HAP-1 (cell line): ENCODE data around the gene CCDC69.
A peak's percentile ranks its signal among the peaks of the same experiment; 100 is the strongest.
"Not testable (repeated sequence)": the region's sequence is repeated elsewhere in the genome, so short reads cannot be mapped to it uniquely, and the experiment has no call there.

Experiments used
- DNase-seq, 2 experiments: peaks; one replicate each; pipeline ENCODE4 v3.0.0-alpha.2; 2016 to 2020; ENCODE audit warnings: low spot score in 2 of 2
- H3K27me3 ChIP-seq: fragments of 250-450 bp; sonication (Bioruptor Pico); 2 replicates; pipeline ENCODE4 v1.5.1; 2020; ENCODE audit warnings: low read depth, mild to moderate bottlenecking, moderate library complexity
- H3K36me3 ChIP-seq: fragments of 250-450 bp; sonication (Bioruptor Pico); replicated peaks from 2 replicates; pipeline ENCODE4 v1.5.1; 2020; ENCODE audit warnings: mild to moderate bottlenecking
- H3K4me1 ChIP-seq: fragments of 250-450 bp; sonication (Bioruptor Pico); 2 replicates; pipeline ENCODE4 v1.5.1; 2020; ENCODE audit warnings: mild to moderate bottlenecking
- H3K4me3 ChIP-seq: fragments of 250-450 bp; sonication (Bioruptor Pico); 2 replicates; pipeline ENCODE4 v1.5.1; 2020; ENCODE audit warnings: mild to moderate bottlenecking, moderate library complexity
- H3K9me3 ChIP-seq: fragments of 250-450 bp; sonication (Bioruptor Pico); 2 replicates; pipeline ENCODE4 v1.5.1; 2020; ENCODE audit warnings: mild to moderate bottlenecking, moderate library complexity
- in situ Hi-C: fragments of 300-500 bp; cut with MboI; formaldehyde crosslinking; loops from 3 replicates; pipeline ENCODE4 v1.14.3; 2020; ENCODE audit warnings: low sequenced_read_pairs, inconsistent platforms, mixed read lengths

CCDC69 gene

DNA sequence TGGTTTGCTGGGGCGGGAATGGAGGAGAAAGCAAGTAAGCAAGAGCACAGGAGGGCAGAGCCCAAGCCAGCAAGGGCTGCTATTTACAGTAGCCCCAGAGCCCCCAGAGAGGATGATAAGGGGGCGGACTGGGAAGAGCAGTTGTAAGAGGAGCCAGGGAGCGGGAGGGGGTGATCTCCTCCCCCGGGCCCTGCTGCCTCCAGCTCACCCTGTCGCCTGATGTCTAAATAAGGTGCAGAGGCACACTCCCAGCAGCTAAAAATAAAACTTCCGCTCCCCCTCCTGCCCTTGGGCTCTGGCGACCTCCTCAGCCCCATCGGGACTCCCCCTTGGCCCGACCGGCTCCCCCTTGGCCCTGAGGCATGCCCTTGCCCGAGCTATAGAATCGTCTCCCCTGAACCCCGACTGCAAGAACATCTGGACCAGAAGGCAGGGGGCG is 14.4 kb upstream of the CCDC69 start:
- Histone ChIP-seq H3K27me3 (no peaks in the 10 kb centered on the region), H3K4me1 (no peaks in the 10 kb centered on the region), H3K36me3 (no peaks in the 10 kb centered on the region), H3K4me3 (no peak overlapping the region), H3K9me3 (no peaks in the 10 kb centered on the region)
- no peak for DNase-seq
- in situ Hi-C loops = no loop called here

DNA sequence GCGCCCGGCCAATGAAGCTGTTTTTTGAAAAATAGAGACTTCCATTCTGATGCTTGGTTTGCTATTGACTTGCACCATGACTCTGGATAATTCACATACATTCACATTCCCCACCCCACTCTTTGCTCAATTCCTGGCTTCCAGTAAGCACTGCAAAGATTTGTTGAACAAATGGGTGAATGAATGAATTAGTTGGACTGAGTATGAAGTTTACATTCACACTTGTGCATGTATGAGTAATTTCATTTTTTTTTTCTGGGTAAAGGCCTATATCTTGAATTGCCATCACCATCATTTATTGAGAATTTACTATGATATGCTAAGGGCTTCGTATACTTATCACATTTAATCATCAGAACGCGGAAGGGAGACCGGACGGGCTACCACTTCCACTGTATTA is 13.8 kb upstream of the CCDC69 start:
- H3K36me3 ChIP-seq = no peaks in the 10 kb centered on the region
- H3K4me3 ChIP-seq = no peak overlapping the region
- DNase-seq = no peak
- in situ Hi-C loops = no loop called here
- H3K9me3 ChIP-seq = no peaks in the 10 kb centered on the region
- no peaks in the 10 kb centered on the region for H3K4me1 ChIP-seq
- H3K27me3 ChIP-seq = no peaks in the 10 kb centered on the region

DNA sequence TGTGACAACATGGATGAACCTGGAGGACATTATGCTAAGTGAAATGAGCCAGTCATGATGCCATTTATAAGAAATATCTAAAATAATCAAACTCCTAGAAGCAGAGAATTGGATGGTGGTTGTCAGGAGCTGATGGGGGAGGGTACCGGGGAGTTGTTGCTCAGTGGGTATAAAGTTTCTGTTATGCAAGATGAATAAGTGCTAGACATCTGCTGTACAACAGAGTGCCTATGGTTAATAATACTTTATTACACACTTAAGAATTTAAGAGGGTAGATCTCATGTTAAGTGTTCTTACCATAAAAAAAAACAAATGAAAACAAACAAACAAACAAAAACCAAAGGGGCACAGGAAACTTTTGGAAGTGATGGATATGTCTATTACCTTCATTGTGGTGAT is 13.0 kb upstream of the CCDC69 start:
- no peaks in the 10 kb centered on the region for H3K36me3 ChIP-seq
- H3K27me3 ChIP-seq = no peaks in the 10 kb centered on the region
- in situ Hi-C loops = no loop called here
- DNase-seq = no peak
- H3K4me3 ChIP-seq = no peak overlapping the region
- H3K4me1 ChIP-seq = no peaks in the 10 kb centered on the region
- no peaks in the 10 kb centered on the region for H3K9me3 ChIP-seq

DNA sequence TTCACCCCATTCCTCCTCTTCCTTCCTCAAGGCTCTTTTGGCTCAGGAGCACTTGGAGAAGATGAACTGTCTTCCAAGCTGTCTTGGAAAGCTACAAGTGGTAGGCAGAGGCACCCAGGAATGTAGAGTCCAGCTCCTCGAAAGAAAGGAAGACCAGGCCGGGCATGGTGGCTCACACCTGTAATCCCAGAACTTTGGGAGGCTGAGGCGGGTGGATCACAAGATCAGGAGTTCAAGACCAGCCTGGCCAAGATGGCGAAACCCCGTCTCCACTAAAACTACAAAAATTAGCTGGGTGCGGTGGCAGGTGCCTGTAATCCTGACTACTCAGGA is 11.3 kb upstream of the CCDC69 start:
- H3K9me3 ChIP-seq, H3K4me1 ChIP-seq, in situ Hi-C loops, DNase-seq, H3K36me3 ChIP-seq, H3K4me3 ChIP-seq, H3K27me3 ChIP-seq: not testable (repeated sequence)

DNA sequence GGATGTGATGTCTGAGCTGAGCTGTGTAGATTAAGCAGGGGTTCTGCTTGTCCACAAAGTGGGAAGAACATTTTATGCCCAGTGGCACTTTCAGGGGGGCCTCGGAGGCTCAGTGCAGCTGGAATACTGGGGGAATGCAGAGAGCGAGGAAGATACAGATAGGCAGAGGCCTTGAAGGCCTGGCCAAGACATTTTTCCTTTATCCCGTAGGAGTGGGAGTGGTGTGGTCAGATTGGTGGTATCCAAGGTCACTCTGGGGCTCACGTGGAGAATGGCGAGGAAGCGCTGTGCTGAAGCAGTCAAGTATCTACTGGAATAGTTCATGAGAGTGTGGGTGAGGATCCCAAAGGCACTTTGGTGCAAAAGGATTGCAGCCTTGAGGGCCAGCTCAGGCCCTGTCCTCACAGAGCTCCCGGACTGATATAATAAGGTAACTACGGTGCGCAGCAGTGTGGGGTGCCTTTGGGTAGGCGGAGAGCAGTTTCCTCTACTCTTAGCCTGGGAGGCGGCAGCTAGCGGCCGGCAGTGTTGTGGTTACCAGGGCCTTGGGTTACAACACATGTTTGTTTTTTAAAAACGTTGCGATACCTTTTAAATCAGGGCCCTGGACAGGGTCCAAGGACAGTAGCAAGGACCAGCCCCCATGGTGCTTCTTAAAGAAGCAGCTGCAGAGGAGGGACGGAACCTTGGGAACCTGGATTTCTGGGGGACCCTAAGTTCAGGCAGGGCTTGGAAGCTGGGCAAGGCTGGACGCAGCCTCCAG is 10.8 kb upstream of the CCDC69 start:
- Histone ChIP-seq H3K4me1 (no peaks in the 10 kb centered on the region), H3K36me3 (no peaks in the 10 kb centered on the region), H3K27me3 (no peaks in the 10 kb centered on the region; the same call in 1 of the 2 replicates), H3K4me3 (no peak overlapping the region), H3K9me3 (no peaks in the 10 kb centered on the region)
- in situ Hi-C loops = no loop called here
- no peak for DNase-seq

DNA sequence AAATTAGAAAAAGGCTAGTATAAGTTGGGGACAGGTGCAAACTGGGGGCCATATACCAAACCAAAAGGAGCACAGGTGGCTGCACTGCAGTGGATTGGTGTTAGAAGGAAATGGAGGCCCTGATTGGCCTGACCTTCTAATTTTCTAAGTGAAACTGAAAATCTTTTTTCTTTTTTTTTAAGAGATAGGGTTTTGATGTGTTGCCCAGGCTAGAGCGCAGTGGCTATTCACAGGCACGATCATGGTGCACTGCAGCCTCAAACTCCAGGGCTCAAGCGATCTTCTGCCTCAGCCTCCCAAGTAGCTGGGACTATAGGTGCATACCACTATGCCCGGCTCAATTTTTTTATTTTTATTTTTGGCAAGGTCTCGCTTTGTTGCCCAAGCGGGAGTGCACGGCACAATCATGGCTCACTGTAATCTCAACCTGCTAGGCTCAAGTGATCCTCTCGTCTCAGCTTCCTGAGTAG is 9.8 kb upstream of the CCDC69 start:
- Histone ChIP-seq H3K27me3 (no peaks in the 10 kb centered on the region; the same call in 1 of the 2 replicates), H3K9me3 (no peaks in the 10 kb centered on the region), H3K36me3 (no peaks in the 10 kb centered on the region), H3K4me3 (no peak overlapping the region), H3K4me1 (no peaks in the 10 kb centered on the region)
- in situ Hi-C loops = no loop called here
- no peak for DNase-seq

DNA sequence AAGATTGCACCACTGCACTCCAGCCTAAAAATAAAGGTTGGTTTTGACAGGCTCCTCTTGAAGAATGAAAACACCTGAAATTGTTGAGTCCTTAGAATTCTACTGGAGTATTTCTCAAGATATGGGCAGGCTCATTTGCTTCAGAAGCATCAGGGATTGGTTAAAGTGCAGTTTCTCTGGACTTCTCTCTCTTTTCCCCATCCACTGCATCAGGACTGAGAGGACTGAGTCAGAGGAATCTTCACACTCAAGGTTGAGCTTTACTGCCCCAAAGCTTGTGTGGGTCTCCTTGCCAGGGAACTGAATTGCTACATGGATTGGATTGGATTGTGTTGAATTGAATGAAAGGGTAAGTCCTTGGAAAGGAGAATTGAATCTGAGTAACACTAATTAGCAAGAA is 7.5 kb upstream of the CCDC69 start:
- no peak overlapping the region for H3K4me3 ChIP-seq
- no peaks in the 10 kb centered on the region; the same call in 1 of the 2 replicates for H3K27me3 ChIP-seq
- no peaks in the 10 kb centered on the region for H3K36me3 ChIP-seq
- in situ Hi-C loops = no loop called here
- no peaks in the 10 kb centered on the region for H3K9me3 ChIP-seq
- no peak for DNase-seq
- no peaks in the 10 kb centered on the region for H3K4me1 ChIP-seq

DNA sequence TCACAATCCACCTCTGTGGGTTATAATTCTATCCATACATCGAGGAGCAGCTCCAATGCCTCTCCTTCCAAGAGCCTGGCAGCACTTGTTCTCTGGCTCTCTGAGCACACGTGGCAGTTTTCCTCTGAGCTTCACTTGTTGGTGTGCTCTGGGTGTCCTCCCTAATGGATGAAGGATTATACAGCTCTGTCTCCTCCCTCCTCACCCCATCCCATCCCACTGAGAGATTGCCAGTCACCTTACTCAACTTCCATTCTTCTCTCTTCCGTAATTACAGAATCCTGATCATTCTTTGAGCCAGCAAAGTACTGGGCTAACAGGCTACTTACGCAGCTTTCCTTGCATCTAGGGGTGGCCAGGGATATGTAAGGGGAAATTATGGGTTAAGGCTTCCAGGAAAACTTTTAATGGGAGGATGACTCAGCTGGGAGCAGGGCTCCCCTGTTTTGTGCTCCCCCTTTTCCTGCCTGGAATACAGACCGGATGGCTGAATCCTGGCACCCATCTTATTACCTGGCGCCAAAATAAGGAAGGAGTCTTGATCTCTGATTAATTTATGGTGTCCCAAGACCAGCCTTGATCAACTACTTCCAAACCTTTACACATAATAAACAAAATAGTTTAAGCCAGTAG is 6.3 kb upstream of the CCDC69 start:
- Histone ChIP-seq H3K27me3 (no peaks in the 10 kb centered on the region; the same call in 1 of the 2 replicates), H3K9me3 (no peaks in the 10 kb centered on the region), H3K4me3 (no peak overlapping the region), H3K36me3 (no peaks in the 10 kb centered on the region), H3K4me1 (peaks cover 6% of the 10 kb centered on the region; the same call in 1 of the 2 replicates)
- in situ Hi-C loops = no loop called here
- DNase-seq = no peak

DNA sequence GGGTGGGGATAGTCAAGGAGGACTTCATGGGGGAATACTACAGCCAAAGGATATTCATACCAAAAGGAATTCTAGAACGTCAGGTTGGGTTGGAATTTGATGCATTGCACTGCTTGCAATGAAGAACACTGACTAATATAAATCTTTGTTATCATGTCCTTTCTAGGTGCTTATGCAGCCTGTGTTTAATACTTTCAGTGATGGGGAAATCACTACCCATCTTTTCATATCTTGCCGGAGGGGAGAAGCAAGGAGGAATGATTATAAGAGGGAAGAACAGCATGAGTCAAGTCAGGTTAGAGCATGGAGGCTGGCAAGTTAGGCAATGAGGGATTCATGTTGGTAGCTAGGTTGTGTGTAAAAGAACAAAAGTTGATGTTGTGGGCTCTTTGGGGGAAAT is 5.1 kb upstream of the CCDC69 start:
- in situ Hi-C loops = no loop called here
- no peaks in the 10 kb centered on the region for H3K9me3 ChIP-seq
- no peaks in the 10 kb centered on the region; the same call in 1 of the 2 replicates for H3K27me3 ChIP-seq
- no peak for DNase-seq
- peaks cover 6% of the 10 kb centered on the region; the same call in 1 of the 2 replicates for H3K4me1 ChIP-seq
- no peaks in the 10 kb centered on the region for H3K36me3 ChIP-seq
- H3K4me3 ChIP-seq = no peak overlapping the region

DNA sequence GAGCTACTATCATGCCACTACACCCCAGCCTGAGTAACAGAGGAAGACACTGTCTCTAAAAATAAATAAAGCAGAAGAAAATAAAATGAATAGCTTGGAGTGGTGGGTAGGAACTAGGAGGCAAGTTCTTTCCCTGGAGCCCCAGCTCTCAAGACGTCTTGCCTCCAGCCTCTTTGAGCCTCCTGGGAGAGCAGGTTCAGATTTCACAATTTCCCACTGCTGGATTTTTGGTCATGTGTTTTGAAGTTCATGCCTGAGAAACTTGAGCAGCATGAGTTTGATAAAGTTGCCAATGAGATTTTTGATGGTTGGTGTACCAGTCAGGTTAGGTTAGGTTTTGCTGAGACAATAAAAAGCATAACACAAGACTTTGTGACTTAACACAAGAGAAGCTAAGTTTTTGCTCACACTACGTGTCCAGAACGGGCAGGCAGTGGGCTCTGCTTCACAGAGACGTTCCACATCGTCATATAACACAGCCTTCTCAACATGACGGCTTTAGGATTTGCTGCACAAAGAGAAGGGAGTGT is 4.1 kb upstream of the CCDC69 start:
- DNase-seq = no peak
- Histone ChIP-seq H3K36me3 (no peaks in the 10 kb centered on the region), H3K4me3 (no peak overlapping the region), H3K9me3 (no peaks in the 10 kb centered on the region), H3K4me1 (peaks cover 8% of the 10 kb centered on the region), H3K27me3 (no peaks in the 10 kb centered on the region; the same call in 1 of the 2 replicates)
- in situ Hi-C loops = no loop called here

DNA sequence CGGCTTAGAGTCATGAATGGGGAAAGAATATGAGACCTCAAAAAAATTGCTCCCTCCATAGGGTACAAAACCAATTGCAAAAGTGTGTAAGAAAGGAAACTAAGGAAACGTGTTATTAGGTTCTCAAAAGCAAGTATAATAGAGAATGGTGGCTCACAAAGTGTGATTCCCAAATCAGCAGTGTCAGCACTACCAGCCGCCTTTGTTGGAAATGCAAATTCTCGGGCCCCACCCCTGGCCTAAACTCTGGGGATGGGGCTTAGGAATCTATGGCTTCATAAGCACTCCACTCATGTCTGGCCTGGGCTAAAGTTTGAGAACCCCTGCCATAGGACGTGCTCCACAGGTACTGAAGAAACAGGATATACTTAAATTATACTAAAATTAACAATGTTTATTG is 1.6 kb upstream of the CCDC69 start:
- in situ Hi-C loops = no loop called here
- H3K27me3 ChIP-seq = no peaks in the 10 kb centered on the region
- H3K4me1 ChIP-seq = peaks cover 11% of the 10 kb centered on the region
- no peaks in the 10 kb centered on the region for H3K36me3 ChIP-seq
- no peaks in the 10 kb centered on the region for H3K9me3 ChIP-seq
- peak in 1 of 2 experiments; percentile 45 for DNase-seq
- H3K4me3 ChIP-seq = no peak overlapping the region

DNA sequence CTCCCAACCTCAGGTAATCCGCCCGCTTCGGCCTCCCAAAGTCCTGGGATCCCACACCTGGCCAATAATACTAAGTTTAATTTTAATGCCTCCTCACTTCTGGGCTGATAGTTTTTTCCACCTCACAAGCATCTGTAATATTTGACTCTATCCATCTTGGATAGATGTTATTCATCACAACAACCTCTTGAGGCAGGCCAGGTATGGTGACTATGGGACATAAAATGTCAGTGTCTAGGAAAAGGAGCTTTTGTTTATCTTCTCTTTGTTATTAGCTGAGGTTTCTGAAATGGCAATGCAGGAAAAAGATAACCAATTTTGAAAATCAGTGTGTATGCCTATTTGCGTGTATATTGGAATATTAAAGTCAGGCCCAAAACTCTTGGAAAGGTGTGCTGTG is 1.2 kb upstream of the CCDC69 start:
- H3K27me3 ChIP-seq = no peaks in the 10 kb centered on the region
- H3K9me3 ChIP-seq = no peaks in the 10 kb centered on the region
- in situ Hi-C loops = no loop called here
- peaks cover 11% of the 10 kb centered on the region for H3K4me1 ChIP-seq
- H3K4me3 ChIP-seq = no peak overlapping the region
- H3K36me3 ChIP-seq = no peaks in the 10 kb centered on the region
- no peak for DNase-seq

DNA sequence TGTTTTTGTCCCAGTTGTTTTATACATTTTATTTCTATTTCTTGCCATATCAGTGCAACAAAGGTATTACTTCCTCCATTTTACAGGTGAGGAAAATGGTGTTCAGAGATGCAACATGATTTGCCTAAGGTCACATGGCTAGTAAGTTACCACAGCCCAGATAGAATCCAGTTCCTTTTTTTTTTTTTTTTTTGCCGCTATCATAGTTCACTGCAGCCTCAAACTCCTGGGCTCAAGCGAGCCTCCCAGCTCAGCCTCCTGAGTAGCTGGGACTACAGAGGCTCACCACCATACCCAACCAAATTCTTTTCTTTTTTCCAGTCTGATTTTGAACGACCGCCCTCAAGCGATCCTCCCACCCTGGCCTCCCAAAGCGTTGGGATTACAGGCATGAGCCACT is 480 bp upstream of the CCDC69 start:
- in situ Hi-C loops = no loop called here
- H3K4me3 ChIP-seq = peak overlapping the region; percentile 67; the same call in 1 of the 2 replicates
- peaks cover 11% of the 10 kb centered on the region for H3K4me1 ChIP-seq
- no peaks in the 10 kb centered on the region for H3K9me3 ChIP-seq
- H3K27me3 ChIP-seq = no peaks in the 10 kb centered on the region
- no peak for DNase-seq
- H3K36me3 ChIP-seq = no peaks in the 10 kb centered on the region

DNA sequence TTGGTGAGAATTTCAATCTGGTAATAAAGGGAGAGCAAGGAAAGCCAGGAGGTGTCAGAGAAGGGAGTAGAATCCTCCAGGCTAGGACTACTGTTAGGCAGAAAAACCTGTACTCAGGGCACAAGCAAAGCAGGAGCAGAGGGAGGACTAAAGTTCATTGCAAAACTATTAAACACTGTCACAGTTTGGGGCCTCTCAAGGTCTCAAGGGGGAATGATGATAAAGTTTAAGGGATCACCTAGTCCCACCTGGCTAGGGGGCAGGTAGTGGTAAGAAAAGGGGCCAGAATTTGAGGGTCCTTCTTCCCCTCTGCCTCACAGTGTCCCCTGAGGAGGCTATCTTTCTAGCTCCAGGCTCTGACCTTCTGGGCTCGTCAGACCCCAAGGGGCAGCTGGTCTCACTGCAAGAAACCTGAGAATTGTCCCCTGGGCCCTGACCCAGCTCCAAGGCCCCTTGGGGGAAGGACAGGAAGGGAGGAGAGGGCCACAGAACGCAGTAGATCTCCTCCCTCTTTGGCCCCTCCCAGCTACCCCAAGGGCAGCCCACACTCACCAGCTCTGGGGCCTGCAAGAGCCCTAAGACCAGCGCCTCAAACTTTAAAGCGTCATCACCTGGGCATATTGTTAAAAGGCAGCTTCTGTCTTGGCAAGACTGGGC is 974 bp downstream of the CCDC69 start:
- no peaks in the 10 kb centered on the region for H3K9me3 ChIP-seq
- in situ Hi-C loops = no loop called here
- H3K4me3 ChIP-seq = peak overlapping the region; percentile 67
- H3K27me3 ChIP-seq = no peaks in the 10 kb centered on the region
- H3K4me1 ChIP-seq = peaks cover 11% of the 10 kb centered on the region
- DNase-seq = peak in 1 of 2 experiments; percentile 33
- no peaks in the 10 kb centered on the region for H3K36me3 ChIP-seq
